GM12878 (cell line): ENCODE measurements around the gene CDH4. TPM values are rescaled to one million over a fixed set of nuclear protein-coding genes. Genes with fewer than 3 reads are reported as not detected.

Experiments used
- ATAC-seq: fragments of 200-7000 bp; cut with Tn5 transposase; 3 replicates; pipeline ENCODE4 v1.9.1; 2020; ENCODE audit warnings: mild to moderate bottlenecking, moderate library complexity
- BruUV-seq: library from RNA; stranded (reverse); fragments of 400-500 nt; replicated peaks from 2 replicates; lab custom pipeline; 2021; lab: Mats Ljungman, UMichigan
- CTCF ChIA-PET: fragments of 300-600 bp; sonication (Branson Sonifier 250); formaldehyde crosslinking; extraction: SDS; loops from one replicate; lab custom pipeline; 2021; ENCODE audit warnings: inconsistent platforms; lab: Yijun Ruan, JAX
- POLR2A ChIA-PET: fragments of 350-600 bp; formaldehyde crosslinking; extraction: SDS; loops from one replicate; lab custom pipeline; 2021; ENCODE audit warnings: inconsistent platforms; lab: Charles Lee
- RAD21 ChIA-PET: fragments of 300-600 bp; sonication (Branson Sonifier 250); formaldehyde crosslinking; loops from one replicate; lab custom pipeline; 2023; ENCODE audit warnings: antibody characterized with exemption; ENCODE audit not compliant: unreplicated experiment; lab: Charles Lee
- SMC1A ChIA-PET: fragments of 300-600 bp; sonication (Branson Sonifier 250); formaldehyde crosslinking; loops from one replicate; lab custom pipeline; 2023; ENCODE audit not compliant: unreplicated experiment, uncharacterized antibody; lab: Charles Lee
- DNase-seq: peaks from one replicate; pipeline ENCODE4 v3.0.0-alpha.2; 2011; ENCODE audit warnings: low read depth, low spot score
- FAIRE-seq: peaks from 3 replicates; lab custom pipeline; 2011; peaks lifted over from hg19 to GRCh38; lab: Jason Lieb, UNC
- H2AFZ ChIP-seq: 2 replicates; pipeline ENCODE4 v1.6.0; 2011; ENCODE audit warnings: low read depth, low read length, control low read depth; ENCODE audit not compliant: control insufficient read depth
- H3K27ac ChIP-seq: 2 replicates; pipeline ENCODE4 v1.5.1; 2011; ENCODE audit warnings: control low read depth; ENCODE audit not compliant: control insufficient read depth, insufficient read depth
- H3K27me3 ChIP-seq, 2 experiments: replicated peaks in 1 of 2; 2 replicates each; pipeline versions ENCODE4 v1.6.0 to v1.6.1; 2011; ENCODE audit warnings: low read length in 1 of 2; ENCODE audit not compliant: control insufficient read depth in 2 of 2, insufficient read depth in 2 of 2
- H3K36me3 ChIP-seq, 2 experiments: 2 replicates each; pipeline ENCODE4 v1.5.1; 2011; ENCODE audit warnings: low read length in 1 of 2; ENCODE audit not compliant: control insufficient read depth in 2 of 2, insufficient read depth in 2 of 2
- H3K4me1 ChIP-seq: 2 replicates; pipeline ENCODE4 v1.6.1; 2011; ENCODE audit warnings: mild to moderate bottlenecking, low read length, moderate library complexity, mixed read lengths; ENCODE audit not compliant: control insufficient read depth, insufficient read depth
- H3K4me2 ChIP-seq: 2 replicates; pipeline ENCODE4 v1.6.0; 2011; ENCODE audit warnings: control low read depth; ENCODE audit not compliant: control insufficient read depth, insufficient read depth
- H3K4me3 ChIP-seq: fragments of 200-600 bp; sonication (generic); 2 replicates; pipeline ENCODE4 v1.5.1; 2016
- H3K79me2 ChIP-seq: 2 replicates; pipeline ENCODE4 v1.6.0; 2011; ENCODE audit warnings: low read length; ENCODE audit not compliant: control insufficient read depth, insufficient read depth
- H3K9ac ChIP-seq: 2 replicates; pipeline ENCODE4 v1.8.0; 2011; ENCODE audit warnings: low read length, control low read depth, mixed read lengths; ENCODE audit not compliant: control insufficient read depth, insufficient read depth
- H3K9me3 ChIP-seq: replicated peaks from 3 replicates; pipeline ENCODE4 v1.5.1; 2011; ENCODE audit warnings: mild to moderate bottlenecking, low read length; ENCODE audit not compliant: control insufficient read depth, insufficient read depth
- H4K20me1 ChIP-seq: 2 replicates; pipeline ENCODE4 v1.6.0; 2011; ENCODE audit not compliant: control insufficient read depth, insufficient read depth
- ATF2 ChIP-seq: IDR thresholded peaks from 2 replicates; pipeline ENCODE4 v1.6.1; 2012; ENCODE audit warnings: low read length, inconsistent platforms
- ATF7 ChIP-seq: fragments of 450-650 bp; IDR thresholded peaks from 2 replicates; pipeline ENCODE4 v1.6.1; 2016; ENCODE audit warnings: low read depth, mild to moderate bottlenecking
- BCLAF1 ChIP-seq: fragments of 450-650 bp; IDR thresholded peaks from 2 replicates; pipeline ENCODE4 v1.6.1; 2017; ENCODE audit warnings: antibody characterized with exemption, mild to moderate bottlenecking, moderate library complexity
- CBX5 ChIP-seq: sonication (generic); IDR thresholded peaks from 2 replicates; pipeline ENCODE4 v1.6.1; 2016; ENCODE audit warnings: low read depth, moderate library complexity, mild to moderate bottlenecking, inconsistent platforms
- ESRRA ChIP-seq: IDR thresholded peaks from 2 replicates; pipeline ENCODE4 v1.6.1; 2012; ENCODE audit warnings: mild to moderate bottlenecking, low read length, improper control_type of control experiment
- GABPA ChIP-seq: IDR thresholded peaks from 2 replicates; pipeline ENCODE4 v1.6.1; 2014; ENCODE audit warnings: antibody characterized with exemption, low read depth, mild to moderate bottlenecking, inconsistent platforms
- IRF4 ChIP-seq: IDR thresholded peaks from 2 replicates; pipeline ENCODE4 v1.6.1; 2011; ENCODE audit warnings: low read depth, low read length
- NBN ChIP-seq: fragments of 450-650 bp; IDR thresholded peaks from 2 replicates; pipeline ENCODE4 v1.6.1; 2016
- WGBS: methylation state at CpG from one replicate; pipeline ENCODE4 v1.1.6; 2016; ENCODE audit warnings: low lambda C conversion rate; ENCODE audit not compliant: insufficient replicate concordance, insufficient coverage; ENCODE audit errors: missing lambda C conversion rate; 5-methylcytosine and 5-hydroxymethylcytosine counted together
- in situ Hi-C: fragments of 300-500 bp; cut with MboI; formaldehyde crosslinking; loops from 9 replicates; pipeline ENCODE4 v1.14.3; 2018; ENCODE audit warnings: mixed read lengths
- intact Hi-C: fragments of 100-400 bp; cut with micrococcal nuclease; formaldehyde crosslinking; loops from one replicate; pipeline ENCODE4 v1.14.2; 2022; ENCODE audit not compliant: unreplicated experiment
- polyA plus RNA-seq, 11 experiments: library from polyadenylated mRNA; depleted of rRNA in 4 of 11; unstranded in 6 of 11; stranded (reverse) in 5 of 11; fragments of >200 nt; fragmentation: Nextera tagmentation in 4 of 11; fragmentation: Illumina TruSeq in 1 of 11; extraction: Ambion mirVana in 4 of 11; extraction: Trizol in 1 of 11; gene quantifications; 1 replicate in 1 of 11; 2 replicates in 10 of 11; pipeline versions ENCODE4 v1.2.1 to v1.2.3, GENCODE V29; 2011 to 2016; ENCODE audit warnings: inconsistent platforms in 2 of 11, missing spikeins in 2 of 11, low read depth in 1 of 11
- total RNA-seq, 4 experiments: library from RNA; depleted of rRNA in 3 of 4; stranded (reverse); fragments of >200 nt in 3 of 4; fragmentation: Illumina TruSeq in 1 of 4; extraction: Trizol in 1 of 4; gene quantifications; 2 replicates each; pipeline versions ENCODE4 v1.2.1 to v1.2.3, GENCODE V29; 2013 to 2021

The CDH4 gene
- total and polyA plus RNA-seq, 10 of the 15 experiments (the other 5 are each of a cell fraction or from before 2014, with no cell fraction given), result not detected

GRCh38 chr20:61332016-61332975, 80.2 kb downstream of the CDH4 start (continued):
- TF ChIP-seq ATF2 (no peak), ESRRA (no peak)

GRCh38 chr20:61333484-61334108, 81.5 kb downstream of the CDH4 start:
- Histone ChIP-seq H3K4me3 (no peak overlapping the region), H3K36me3 (no peaks in the 10 kb centered on the region), H3K9ac (no peak overlapping the region), H3K27ac (no peak overlapping the region), H3K79me2 (no peaks in the 10 kb centered on the region), H2AFZ (no peak overlapping the region), H3K27me3 (no peaks in the 10 kb centered on the region), H3K4me2 (no peak overlapping the region), H3K4me1 (no peaks in the 10 kb centered on the region), H4K20me1 (no peaks in the 10 kb centered on the region), H3K9me3 (no peaks in the 10 kb centered on the region; the same call in 2 of the 3 replicates)
- intact Hi-C loops, result no loop called here
- in situ Hi-C loops, result loop anchor here (25.0 kb wide), 1 partner anchor 1546 kb away; no protein-coding TSS in a partner anchor
- FAIRE-seq, result no peak
- ChIA-PET SMC1A (no interaction called here), POLR2A (no interaction called here), RAD21 (no interaction called here), CTCF (no interaction called here)
- no TSS peak for BruUV-seq
- ATAC-seq, result no peak
- DNase-seq, result no peak
- no peak for TF ChIP-seq GABPA
- no peak for TF ChIP-seq IRF4
- no peak for TF ChIP-seq CBX5
- TF ChIP-seq BCLAF1, result no peak
- TF ChIP-seq NBN, result no peak
- no peak for TF ChIP-seq ATF7
- TF ChIP-seq, all 136 proteins: peak for 0
- 26% methylated on average over 9 of the region's 9 CpGs for WGBS
